Muscle of arm (tissue), 14 donors: ENCODE data around the gene FOXP2. TPM values are rescaled to one million over a fixed set of nuclear protein-coding genes. Genes with fewer than 3 reads are reported as not detected.
A peak's percentile ranks its signal among the peaks of the same experiment; 100 is the strongest.
"Not testable (repeated sequence)": the region's sequence is repeated elsewhere in the genome, so short reads cannot be mapped to it uniquely, and the experiment has no call there.

Experiments used
- DNase-seq: peaks from one replicate; pipeline ENCODE4 v3.0.0-alpha.2; 2013
- long read RNA-seq, 11 donors: transcript quantifications; one replicate each; lab custom pipeline, GENCODE V29; 2026
- polyA plus RNA-seq, 12 donors: library from polyadenylated mRNA; unstranded; fragments of 120-200 nt; gene quantifications; one replicate each; pipeline ENCODE4 v1.2.1, GENCODE V29; 2013; ENCODE audit not compliant: insufficient read length in 12 of 12

Gene FOXP2
- 10 to 100 TPM in 10 of 12 donors, 1 to 10 TPM in 1, not detected in 1; 8.7 to 22.7 (median 13.0) TPM for polyA plus RNA-seq
- long read RNA-seq, donor 1, partial matches to known transcripts: 30 of 30 reads
- long read RNA-seq, donor 1, other reads (novel, unspliced or antisense): 0 of 30 reads
- long read RNA-seq, donor 2, full-length matches to known transcripts: 1 of 1 reads
- long read RNA-seq, donor 2, partial matches to known transcripts: 0 of 1 reads
- long read RNA-seq, donor 2, other reads (novel, unspliced or antisense): 0 of 1 reads
- long read RNA-seq, donor 3: 0 reads
- long read RNA-seq, donor 4: 0 reads
- long read RNA-seq, donor 5, partial matches to known transcripts: 0 of 1 reads
- long read RNA-seq, donor 5, other reads (novel, unspliced or antisense): 0 of 1 reads
- long read RNA-seq, donor 6, partial matches to known transcripts: 0 of 1 reads
- long read RNA-seq, donor 6, other reads (novel, unspliced or antisense): 0 of 1 reads
- long read RNA-seq, donor 7: 0 reads
- long read RNA-seq, donor 8: 0 reads
- long read RNA-seq, donor 9: 0 reads
- long read RNA-seq, donor 10: 0 reads
- long read RNA-seq, donor 11: 0 reads

DNA sequence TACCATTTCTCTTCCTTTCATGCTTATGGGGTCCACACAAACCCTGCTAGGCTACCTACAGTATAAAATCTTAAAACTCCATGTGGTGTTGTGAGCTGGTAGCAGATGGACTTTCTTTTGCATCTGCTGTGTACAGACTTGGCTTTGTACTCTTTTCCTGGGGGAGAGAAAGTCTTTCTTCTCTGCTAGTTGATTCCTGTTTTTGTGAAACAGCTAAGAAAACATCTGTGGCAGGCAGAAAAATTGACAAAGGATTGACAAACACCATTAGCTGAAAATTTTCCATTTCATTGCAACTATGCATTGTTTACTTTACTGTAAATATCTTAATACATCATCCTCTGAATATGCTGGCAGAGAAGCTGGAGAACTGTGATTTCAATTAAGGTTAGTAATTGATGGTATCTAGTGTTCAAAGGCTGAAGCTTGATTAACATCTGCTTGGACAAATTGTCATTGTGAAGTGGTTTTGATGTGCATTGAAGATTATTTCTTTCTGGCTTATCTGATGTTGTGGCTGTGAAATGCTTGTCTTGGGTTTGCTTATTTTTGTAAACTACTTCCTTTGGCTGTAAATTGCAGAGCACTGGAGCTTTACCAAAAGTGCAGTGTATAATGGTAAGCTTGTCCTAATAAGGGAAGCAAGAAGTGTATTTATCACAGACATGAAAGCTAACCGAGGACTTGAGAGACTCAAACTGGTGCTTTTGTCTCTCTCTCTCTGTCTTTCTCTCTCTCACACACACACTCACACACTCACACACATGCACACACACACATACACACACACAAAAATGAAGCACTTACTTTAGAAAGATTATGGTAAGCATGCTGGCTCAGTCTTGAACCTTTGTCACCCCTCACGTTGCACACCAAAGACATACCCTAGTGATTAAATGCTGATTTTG is at the start of gene FOXP2:
Gene FOXP2, plus strand, starts transcription at position 660 of the 908 bp plus-strand sequence. CDS start 11,697 bp downstream, outside the sequence.
- DNase-seq: peak; percentile 65

DNA sequence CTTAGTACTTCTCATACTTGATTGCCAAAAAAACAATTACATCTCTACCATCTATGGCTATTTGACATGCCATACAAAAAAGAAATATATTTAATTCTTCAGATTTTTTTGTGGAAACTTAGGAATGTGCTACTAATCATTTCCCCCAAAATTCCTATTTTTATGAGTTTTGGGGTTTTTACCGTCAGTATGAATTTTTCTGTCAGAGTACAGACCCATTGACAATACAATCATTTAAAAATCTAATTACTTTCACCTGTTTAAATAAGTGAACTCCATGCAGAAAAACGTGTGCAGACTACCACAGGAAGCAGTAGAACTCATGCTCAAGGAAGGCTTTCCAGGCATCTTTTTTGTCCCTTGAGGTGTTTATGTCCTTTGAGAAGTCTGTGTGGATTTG is 48.8 kb upstream of the FOXP2 start:
- no peak for DNase-seq

DNA sequence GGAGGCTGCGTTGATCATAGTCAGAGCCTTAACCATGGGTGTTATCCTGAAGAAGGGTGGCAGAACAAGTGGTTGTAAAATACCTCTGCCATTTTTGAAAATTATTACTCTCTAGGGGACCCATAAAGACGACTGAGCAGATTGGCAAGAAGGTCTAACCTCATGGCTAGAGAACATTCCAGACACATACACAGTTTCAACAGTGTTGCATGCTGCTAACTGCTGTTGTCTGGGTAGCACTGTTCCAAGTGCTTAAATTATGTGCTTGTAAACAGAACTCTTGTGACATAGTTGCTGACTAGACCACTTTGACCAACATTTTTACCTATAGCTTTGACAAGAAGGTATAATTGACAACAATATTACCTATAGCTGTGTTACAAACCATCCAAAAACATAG is 46.1 kb upstream of the FOXP2 start:
- no peak for DNase-seq

DNA sequence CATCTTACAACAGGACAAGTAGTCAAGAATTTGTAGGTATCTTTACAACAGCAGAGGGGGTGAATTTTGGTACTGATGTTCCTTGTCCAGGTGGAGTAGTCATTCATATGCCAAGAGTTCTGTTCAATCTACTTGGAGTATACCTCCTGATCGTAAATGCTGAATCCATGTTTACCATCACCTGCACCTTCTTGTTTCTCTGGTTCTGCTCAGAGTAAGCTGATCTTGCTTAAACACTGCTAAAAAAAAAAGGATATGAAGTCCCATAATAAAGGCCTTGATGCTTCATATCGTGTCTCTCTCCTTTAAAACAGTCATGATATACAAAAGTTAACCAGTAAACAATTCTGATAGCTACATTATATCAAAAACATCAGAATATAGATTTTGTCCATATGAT is 45.3 kb upstream of the FOXP2 start:
- DNase-seq: no peak

DNA sequence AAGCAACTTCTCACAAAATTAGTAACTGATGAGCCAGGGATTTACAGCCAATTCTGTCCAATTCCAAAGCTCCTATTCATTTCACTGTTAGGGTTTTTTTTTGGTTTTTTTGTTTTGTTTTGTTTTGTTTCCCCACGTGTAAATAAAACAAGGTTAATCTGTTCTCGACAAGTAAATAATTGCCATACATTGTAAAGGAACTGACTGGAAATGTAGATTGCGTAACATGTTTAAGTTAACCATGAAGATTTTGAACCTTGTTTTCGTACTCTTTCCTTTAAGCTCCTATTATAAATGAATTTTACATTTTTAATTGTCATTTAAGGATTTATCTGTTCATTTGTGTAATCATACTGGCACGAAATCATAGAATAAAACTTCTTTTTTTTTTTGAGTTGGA is 42.0 kb upstream of the FOXP2 start:
- DNase-seq: no peak

DNA sequence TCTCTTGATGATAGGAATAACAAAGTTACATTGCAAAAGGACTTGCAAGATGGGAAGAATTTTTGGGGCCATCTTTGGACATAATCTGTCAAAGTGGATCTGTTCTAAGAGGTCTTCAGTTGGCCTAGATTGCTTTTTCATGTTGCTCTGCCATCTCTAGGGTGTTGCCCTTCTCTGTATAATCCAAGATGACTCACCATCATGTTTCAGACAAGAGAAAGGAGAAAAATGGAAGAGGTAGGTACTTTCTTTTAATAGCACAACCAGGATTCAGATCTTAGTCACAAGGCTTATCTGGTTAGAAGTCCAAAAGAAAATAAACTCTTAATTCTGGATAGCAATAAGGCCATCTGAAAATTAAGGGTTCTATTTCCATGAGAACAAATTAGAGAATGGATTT is 38.7 kb upstream of the FOXP2 start:
- no peak for DNase-seq

DNA sequence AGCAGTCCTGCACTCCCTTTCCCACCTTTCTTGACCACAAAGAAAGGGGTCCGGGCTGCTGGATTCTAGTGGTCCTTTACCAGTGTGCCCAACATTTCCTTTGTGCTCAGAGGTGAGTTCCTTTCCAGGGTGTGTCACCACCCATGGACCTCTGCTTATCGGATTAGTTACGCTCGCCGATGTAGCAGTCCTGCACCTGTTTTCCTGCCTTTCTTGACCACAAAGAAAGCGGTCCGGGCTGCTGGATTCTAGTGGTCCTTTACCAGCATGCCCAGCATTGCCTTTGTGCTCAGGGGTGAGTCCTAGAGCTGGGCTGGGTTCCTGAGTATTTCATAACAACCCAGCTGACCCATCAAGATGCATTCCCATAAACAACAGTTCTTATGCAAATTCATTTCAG is 30.7 kb upstream of the FOXP2 start:
- DNase-seq: not testable (repeated sequence)

DNA sequence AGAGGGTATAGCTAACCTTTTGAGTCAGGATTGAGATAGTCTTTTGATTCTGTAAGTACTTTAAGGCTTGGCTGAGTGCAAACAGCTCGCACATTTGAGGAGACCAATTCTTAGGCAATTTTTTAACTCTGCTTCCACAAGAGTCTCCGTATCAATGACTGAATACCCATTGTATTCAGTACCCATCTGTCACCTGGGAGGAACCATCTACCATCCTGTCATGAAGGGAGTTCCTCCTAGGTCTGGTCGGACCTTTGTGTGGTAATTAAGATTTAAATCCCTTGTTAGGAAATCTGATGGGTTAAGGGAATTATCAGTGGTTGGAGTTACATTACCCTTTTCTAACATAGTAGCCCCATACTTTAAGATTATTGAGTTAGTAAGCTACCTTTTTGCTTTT is 30.3 kb upstream of the FOXP2 start:
- not testable (repeated sequence) for DNase-seq

DNA sequence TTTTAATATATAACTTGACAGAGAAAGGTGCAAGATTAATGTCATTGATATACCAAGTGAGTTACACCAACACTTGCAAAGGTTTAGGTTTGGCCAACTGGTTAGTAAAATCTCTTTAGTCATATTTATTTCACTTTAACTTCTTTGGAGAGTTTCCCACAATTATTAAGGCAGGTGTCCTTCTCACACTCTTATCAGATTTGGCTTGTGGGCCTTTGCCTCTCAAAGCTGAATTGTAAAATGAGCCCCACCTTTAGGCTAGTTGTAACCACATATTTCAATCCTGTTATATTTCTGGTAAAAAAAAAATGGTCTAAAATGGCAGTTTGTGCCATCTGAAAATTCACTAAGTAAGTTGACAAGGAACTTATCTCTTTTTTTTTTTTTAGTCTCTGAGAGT is 26.6 kb upstream of the FOXP2 start:
- no peak for DNase-seq

DNA sequence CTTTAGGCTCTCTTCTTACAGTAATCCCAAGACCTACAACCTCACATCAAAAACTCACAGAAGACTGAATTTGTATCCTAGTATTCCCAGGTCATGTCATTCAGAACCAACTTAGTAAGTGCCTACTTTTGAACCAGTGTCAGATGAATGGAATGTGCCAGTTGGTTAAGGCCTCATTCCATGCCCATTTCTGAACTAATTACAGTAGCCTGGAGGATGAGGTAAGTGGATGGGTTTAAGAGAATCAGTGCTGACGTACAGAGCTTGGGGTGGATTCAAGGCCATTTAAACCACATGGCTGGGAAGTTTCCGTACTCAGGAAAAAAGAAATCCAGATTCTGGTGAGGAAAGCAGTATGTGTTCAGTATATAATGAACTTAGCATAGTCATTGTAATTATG is 21.9 kb upstream of the FOXP2 start:
- no peak for DNase-seq

DNA sequence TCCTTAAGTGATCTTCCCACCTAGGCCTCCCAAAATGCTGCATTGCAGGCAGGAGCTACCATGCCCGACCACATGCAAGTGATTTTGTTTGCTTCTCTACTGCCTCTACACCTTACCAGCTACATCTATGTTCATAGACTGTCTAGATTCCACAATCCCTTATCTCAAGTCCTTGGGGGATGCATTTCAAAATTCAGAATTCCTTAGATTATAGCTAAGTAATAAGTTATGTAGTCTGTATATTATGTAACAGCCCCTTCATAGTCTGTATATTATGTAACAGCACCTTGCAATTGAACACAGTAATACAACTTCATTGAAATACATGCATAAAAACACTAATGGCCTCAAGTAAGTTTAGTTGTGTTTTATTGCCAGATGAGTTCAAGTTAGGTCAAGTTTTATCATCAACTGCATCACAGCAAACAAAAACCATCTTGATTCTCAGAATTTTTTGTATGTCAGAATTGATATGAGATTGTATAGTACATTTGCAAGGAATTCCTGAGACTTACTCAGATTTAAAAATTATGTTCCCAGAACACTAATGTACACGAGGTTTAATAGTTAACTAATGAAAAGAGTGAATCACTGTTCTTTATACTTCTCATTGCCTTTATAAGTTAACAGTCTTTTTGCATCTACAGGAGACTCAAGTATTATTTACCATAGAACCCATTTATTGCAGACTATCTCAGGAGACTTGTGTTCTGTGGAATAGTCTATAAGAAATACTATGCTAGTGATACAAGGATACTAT is 11.6 kb upstream of the FOXP2 start:
- DNase-seq: no peak

DNA sequence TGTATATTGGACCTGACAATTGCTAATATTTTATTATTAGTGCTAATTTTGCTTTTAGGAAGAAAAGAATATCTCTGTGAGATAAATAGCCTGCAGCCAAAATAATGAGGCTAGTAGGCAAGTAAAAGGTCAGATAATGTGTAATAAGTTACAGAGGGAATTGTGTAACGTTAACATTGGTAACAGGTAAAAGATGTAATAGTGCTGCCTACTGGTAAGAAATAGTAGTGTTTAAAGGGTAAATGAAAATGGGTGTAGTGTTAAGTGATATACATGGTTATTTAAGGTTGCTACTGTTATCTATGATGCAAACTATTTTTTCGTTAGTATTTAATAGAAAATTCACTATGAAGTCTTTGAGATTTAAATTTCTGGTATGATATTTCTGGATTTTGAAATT is 9.2 kb upstream of the FOXP2 start:
- DNase-seq: no peak

DNA sequence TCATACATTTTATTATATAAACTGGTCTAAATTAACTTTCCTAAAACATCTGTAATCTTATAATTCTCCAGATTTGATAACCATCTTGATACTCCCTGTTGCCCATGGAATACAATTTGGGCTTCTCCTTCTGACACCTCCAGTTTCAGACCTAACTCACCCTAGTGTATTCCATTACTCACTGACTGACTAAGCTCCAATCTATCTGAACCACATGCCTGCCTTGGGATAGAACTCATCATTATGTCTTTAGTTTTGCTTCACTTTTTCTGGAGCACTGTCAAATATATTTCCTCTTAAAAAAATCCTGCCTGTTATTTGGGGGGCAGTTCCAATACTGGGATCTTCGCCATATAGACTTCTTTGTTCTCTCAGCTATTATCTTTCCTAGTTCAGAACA is 4.9 kb upstream of the FOXP2 start:
- no peak for DNase-seq

DNA sequence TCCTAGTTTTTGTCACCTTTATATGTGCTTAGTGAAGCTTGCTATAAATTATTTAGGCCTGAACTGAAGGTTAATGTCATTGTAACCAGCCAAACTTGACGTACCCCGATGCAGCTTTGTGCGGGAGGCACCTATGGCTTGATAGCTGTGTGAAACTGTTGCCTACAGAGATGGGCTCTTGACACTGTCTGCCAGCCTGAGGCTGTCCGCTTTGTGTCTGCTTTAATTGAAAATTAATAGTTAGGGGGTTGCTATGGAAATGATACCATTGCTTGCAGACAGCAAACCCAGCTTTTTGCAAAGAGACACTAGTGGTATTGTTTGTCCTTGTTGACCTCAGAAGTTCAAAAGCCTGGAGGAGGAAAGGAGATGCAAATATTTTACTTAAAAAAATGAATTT is 2.1 kb upstream of the FOXP2 start:
- no peak for DNase-seq

DNA sequence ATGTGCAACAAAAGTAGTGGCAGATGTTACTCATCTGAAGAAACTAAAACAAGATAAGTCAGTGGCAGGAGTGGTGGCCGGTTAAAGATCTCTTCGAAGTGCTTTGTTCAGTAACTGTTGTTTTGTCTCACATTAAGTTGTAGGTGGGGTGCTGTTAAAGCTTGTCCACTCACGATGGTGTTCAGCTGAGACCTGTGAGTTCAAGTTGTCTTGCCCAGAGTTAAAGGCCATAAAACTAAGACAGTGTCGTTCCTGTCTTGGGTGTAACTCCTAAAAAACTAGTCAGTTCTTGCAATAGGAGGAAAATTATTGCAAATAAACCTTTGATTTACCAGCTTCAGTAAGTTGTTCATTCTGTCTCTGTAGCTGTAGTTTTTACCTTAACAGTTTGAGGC is 857 bp upstream of the FOXP2 start:
- DNase-seq: no peak

DNA sequence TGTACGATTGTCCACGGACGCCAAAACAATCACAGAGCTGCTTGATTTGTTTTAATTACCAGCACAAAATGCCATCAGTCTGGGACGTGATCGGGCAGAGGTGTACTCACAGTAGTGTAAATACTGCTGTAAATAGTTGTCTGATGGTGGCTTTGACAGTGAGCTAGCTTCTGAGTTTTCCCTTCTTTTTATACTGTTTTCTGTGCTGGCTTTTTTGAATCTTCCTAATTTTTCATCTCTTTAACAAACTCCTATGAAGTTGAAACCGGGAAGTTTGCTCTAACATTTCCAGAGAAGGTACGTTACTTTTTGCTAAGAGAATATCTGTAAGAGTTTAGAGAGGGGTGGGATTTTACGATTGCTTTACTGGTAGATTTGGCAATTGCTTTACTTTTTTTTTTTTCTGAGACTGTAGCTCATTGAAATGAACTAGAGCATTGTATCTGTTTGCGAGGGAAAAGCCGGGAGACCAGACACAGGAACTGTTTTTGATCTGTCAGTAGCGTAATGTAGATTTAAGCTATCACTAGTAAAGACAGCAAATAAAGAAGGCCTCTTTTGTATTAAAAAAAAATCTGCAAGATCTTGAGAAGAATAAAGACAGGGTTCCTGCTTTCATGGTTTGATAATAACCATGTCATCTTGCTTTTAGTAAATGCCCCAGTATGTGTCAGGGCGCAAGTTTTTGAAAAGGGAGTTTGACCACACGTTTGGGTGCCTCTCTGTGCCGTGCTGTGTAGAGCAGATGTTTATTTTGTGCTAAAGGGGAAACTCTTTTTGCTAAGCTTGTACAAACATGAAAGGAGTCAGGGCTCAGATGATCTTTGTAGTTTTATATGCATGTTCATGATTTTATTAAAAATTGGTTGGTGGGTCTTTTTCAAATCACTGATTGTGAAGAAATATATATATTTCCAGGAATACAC is 712 bp downstream of the FOXP2 start:
- no peak for DNase-seq

DNA sequence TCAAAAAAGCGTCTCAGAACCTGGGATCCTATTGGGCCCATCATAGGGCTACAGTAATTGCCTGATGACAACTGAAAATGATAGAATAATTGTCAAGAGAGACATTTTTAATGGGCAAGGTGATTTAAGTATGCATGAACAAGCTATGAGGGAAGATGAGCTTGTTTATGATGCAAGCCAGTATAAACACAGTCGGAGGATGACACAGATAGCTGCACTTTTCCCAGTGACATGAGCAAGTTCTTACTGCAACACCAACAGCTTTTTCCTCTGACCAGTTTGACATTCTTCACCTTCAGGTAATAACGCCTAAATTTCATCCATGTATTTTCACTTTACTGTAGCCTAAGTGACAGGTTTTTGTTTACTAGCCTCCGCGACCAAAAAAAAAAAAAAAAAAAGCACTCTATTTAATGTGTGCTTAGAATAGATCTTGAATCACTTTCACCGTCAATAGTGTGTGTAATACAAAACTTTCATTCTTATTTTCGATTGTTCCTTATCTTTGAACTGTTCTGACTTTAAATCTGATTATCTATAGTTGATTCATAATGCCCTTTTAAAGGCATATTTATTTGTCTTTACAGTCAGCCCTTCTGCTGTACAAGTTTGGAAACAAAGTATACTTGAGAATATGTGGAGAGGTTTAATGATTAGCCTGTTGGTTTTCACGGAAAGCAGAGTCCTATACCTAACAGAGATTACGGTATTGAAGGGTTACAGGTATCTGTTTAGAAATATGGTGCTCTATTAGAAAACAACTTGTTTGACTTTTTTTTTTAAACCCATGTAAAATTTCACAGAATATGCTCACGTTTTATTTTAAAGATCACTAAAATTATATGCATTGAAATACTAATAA is 1.7 kb downstream of the FOXP2 start:
- no peak for DNase-seq

DNA sequence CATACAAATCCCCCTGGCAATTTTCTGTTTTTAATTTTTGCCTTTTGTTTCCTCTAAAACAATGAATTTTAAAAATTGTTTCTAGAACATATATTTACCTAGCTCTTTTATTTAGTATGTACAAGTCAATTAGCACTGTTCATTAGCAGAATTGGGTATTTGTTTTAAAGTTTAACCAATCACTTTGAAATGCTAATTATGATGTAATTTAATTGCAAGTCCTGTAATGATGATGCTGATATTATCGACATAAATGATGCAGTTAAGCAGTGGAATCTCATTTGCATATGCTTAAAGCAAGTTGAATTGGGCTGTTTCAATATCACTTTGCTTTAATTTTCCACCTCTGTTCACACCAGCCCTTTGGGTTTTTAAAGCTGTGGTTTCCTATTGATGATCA is 2.7 kb downstream of the FOXP2 start:
- DNase-seq: no peak

DNA sequence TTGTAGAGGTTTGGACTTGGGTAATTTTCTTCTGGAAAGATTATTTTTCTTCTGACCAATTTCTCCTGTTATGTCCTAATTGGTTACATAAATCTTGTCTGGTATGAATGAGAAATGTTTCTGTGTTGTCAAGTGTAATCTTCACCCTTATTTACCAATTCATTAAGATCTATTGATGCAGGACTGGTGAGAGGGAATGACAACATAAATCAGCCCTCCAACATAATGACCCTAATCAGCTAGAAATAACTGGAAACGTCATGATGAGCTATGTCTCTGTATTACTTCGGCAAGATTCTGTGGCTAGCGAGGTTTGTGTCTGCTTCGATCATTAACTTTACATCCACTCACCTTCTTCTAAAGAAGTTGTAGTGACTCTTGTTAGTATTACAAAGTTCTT is 3.5 kb downstream of the FOXP2 start:
- no peak for DNase-seq
